Raji (cell line): Measurements from ENCODE around the gene LRMDA.

Source experiments
- POLR2A ChIP-seq: IDR thresholded peaks from 2 replicates; pipeline ENCODE4 v1.6.1; 2011; ENCODE audit warnings: low read depth, low read length, control low read depth; ENCODE audit not compliant: insufficient read depth

Gene LRMDA

DNA sequence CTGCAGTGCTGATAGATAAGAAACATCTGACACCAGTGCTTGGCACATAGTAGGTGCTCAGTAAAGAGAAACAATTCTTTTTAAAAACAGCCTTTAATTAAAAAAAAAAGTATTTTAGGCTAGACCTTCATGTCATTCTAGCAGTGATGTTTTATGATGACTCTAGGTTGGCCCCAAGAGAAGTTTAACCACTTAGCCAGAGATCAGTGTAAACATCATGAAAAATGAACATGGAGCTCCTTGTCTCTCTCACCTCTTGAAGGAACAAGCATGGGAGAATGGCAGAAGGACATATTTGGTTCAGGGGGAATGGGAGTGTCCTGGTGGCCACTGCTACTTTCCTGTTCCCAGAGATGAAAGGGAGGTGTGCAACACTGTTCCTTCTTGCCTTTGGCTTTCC, 641.0 kb downstream of the LRMDA start:
- no peak for TF ChIP-seq POLR2A

DNA sequence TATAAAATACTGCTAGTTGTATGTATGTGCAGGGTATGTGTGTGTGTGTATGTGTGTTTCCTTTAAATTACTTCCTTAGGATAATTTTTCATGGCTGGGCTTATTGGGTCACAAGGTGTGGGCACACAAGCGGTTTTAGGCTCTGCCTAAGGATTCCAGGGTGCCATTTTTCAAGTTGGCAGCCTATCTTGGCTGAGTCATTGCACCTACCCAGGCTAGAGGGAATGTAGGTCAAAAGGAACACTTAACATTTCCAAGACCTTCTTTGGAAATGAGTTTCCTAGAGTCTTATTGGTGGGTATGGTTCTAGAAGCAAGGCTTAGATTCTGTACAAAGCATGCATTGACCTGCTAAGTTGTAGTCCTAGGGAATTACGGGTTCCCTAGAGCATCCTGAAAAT, 642.1 kb downstream of the LRMDA start:
- TF ChIP-seq POLR2A: no peak

DNA sequence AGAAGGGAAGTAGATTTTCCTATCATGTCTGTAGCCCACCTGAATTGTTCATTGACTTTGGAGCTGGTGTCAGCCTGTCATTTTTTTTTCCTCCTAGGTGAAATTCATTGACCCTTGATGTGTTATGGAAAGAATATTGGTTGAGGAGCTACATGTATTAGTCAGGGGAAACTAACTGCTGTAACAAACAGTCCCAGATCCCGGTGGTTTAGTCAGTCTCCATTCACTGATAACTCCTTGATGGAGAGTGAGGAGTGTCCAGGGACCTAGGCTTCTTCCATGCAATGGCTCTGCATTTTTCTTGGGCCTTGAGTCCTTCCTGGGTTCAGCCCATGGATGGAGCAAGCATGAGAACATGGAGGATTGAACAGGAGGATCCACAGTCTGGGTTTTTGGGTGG, 643.2 kb downstream of the LRMDA start:
- TF ChIP-seq POLR2A: no peak

DNA sequence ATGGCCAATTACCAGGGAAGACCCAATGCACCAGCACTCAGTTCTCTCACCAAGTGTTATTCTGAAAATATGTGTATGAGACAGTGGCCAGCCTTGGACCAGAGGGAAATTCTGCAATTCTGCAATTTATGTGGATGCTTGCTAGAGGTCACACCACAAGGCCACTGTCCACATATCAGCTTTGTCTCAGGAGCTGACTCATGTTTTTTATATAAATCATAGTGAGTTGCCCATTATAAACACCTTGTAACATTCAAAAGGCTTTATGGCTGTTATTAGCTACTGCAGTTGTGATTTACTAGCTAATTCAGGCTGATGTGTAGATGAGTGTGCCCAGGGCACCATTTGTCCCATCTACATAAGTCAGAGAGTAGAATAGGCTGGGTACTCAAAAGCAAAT, 649.0 kb downstream of the LRMDA start:
- no peak for TF ChIP-seq POLR2A

DNA sequence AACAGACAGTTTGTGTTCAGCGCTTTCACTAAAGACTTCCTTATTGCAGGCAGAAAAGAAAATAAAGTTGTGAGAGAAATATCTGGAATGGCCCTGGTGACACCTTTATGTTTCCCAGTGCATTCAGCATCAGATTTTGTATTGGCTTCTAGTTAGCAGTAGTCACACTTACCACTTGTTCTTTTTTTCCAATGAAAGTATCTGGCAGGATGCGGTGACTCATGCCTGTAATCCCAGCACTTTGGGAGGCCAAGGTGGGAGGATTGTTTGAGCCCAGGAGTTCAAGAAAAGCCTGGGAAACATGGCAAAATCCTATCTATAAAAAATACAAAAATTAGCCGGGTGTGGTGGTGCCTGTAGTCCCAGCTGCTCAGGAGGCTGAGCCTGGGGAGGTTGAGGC, 649.6 kb downstream of the LRMDA start:
- TF ChIP-seq POLR2A: no peak

DNA sequence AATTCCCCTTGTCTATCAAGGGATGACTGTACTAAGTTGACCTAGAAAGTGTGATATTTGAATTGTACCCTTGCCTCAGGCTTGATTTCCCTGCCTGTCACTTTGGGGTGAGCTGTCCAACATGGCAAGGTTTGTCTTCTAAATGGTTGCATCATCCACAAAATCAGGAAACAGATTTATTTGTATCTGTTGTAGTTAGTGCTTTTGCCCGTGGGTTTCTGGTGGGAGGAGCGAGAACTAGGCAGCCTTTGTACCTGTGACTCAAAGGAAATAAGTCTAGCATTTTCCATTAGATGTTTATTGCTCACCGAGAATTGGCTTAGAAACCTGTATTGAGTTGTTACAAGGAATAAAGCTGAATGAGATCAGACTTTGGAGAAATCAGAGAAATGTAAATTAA, 650.8 kb downstream of the LRMDA start:
- TF ChIP-seq POLR2A: no peak

DNA sequence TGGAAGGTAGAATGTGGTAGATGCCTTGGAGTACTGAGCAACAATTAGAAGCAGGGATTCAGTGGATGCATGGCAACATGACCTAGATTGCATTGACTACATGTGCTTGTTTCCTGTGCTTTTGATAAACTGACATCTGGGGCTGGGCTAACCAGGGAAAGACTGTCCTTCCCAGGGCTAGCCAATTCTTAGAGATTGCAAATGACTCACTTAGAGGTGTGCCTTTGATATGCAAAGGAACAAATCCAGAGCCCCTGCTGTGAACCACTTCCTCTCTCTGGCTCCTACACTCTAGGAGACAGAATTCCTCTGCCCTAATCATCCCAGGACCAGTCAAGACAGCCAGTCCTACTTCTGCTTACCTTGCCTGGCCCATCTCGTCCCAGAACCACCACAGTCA, 651.5 kb downstream of the LRMDA start:
- TF ChIP-seq POLR2A: no peak

DNA sequence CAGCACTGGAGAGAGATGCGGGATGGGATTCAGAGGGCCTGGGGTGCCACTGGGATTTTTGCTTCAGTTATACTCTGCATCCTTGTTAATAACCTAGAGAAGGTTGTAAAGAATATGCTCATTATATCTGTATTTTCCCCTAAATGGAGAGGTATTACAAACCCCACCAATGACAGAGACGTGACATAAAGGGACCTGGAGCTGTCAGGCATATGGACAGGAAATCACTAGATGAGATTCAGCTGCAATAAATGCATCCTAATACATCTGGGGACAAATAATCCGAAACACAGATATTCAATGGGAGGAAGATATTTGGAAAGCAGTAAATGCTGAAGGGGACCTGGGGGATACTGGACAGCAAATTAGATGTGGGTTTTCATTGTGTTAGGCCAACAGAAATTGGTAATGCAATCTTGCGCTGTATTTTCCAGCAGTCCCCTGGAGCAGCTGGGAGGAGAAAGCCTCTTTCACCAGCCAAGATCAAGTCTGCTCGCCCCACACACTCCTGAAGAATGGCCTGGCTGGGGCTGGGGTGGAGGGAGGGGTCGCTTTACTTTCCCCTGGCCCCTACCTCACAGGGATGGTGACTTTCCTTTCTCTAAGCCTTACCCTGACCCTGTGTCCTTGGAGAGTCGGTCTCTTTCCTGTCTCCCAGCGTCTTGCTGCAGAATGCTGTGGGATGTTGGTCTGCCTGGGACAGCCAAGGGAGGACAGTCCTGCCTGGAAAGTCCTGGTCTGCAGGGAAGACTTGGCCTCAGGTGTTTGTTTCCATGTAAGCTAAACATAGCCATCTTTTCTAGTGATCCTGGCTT, 653.8 kb downstream of the LRMDA start:
- no peak for TF ChIP-seq POLR2A

DNA sequence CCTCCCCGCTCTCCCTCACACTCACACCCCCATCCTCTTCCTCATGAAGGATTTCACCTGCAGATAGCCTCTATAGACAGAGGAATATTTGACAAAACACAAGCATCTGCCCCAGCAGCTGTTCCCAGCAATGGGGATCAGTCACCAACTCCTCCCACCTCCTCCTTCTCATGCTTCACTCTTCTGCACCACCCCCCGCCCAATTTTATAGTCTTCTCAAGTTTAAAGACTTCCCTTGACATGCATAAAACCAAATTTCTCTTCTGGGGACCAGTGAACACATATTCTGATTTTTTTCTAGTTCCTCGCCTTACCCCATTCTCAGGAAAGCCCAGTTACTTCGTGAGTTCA, 654.4 kb downstream of the LRMDA start:
- no peak for TF ChIP-seq POLR2A

DNA sequence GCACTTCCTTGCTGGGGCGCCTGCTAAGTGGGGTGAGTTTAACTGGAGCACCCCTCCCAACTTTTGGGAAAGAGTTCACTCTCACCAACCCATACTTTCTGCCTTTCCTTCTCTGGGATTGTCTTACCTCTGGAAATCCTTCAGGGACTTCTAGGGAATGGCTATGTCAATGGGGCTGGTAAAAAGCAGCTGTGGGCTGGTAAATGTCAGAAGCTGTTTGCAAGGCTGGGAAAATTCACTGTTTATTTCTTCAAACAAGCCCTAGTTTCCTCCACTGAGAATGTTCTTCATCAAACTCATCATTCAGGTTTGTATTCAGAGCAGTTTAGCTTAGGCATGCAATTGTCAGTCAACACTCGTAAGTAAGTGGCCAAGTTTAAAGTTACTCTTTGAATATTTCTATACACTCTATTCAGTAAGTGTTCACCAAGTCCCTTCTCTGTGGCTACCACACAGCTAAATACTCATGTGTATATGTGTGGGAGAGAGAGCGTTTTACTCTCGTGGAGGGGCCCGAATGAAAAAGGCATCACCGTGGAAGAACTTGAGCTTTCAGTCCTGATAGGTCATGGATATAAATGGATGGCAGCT, 654.8 kb downstream of the LRMDA start:
- TF ChIP-seq POLR2A: no peak

DNA sequence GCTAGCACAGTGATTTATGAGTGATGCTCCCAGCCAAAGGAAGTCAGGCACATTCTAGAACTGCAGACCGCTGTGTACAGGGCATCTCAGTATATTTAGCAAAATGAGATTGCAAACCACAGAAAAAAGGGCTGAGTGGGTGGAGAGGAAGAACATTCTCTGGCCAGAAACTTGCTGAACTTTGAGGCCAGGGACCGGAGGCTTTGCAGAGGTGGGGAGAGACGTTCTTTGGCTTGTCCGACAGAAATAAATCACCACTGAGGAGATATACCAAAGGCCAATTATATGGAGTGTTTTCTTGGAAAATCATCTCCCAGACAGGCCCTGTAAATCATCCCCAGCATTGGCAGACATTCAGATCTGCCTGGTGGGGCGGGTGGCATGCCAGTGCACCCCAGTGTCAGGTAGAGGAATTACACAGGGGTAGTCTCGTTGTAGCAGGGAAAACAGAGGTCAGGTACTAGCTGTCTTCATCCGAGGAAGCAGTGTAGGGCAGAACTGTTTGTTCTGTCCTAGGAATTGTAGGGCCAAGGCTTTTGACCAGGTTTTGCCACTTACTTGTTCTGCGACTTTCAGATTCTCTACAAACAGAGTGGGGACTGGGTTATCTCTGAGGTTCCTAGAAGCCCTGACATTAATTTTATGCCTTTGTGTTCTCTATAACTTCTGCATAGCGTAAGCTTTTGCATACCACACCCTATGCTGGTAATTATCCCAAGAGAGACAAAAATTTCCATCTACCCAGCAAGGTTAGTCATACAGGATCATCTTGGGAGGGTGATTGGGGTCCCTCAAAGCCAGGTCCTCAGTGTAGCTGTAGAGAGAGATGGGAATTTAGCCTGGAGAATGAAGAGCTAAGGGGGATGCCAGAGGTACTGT, 655.6 kb downstream of the LRMDA start:
- TF ChIP-seq POLR2A: no peak

DNA sequence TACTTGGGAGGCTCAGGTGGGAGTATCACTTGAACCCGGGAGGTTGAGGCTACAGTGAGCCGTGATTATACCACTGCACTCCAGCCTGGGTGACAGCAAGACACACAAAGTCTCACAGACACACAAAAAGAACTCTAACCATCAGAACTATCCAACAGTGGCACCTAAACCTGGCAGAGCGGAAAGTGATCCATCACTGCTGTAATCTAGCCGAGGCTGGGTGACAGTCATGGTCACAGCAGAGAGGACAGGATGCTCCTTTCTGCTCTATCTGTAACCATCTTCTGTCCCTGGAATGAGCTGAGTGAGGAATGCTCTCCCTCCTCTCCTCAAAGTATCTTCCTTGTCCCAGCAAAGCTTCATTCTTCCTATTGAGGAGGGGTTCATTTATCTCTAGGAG, 656.6 kb downstream of the LRMDA start:
- no peak for TF ChIP-seq POLR2A

DNA sequence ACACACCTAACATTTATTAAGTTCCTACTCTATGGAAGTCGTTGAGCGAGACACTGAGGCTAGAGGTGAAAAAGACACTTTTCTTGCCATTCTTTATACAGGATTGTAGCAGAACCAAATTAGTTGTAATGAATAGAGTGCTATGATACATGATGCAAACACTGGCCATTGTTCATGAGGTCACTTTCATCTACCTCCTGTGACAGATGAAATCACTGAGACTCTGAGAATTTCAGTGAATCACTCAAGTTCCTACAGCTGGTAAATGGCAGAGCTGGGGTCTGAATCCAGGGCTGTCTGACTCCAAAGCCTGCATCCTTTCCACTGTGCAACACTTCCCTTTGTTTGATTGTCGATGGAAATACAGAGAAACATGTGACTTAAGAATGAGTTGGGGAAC, 657.6 kb downstream of the LRMDA start:
- no peak for TF ChIP-seq POLR2A

DNA sequence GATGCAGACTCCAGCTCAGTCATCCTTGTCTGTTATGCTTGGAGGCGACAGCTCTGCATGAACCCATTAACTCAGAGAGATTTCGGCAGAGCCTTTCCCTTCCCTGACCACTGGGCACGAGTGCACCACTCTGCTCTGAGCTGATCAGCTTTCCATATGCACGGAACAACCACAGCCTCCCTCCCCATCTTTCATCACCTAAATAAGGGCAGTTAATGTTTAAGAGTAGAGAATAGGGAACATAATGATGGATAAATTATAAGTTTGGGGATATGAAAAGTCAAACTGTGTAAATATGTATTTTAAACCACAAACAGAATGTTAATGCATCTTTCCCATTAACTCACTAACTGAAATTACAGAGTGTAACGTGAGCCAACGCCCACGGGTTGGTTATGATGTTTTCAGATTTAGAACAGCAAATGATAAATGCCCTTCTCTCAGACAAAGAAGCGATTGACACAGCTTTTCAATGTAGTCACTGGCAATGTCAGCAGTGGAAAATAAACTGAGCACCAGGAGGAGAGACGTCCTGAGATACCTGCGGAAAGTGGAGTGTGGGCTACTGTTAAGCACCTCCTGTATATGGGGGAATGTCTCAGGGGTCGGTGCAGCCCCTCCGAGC, 658.2 kb downstream of the LRMDA start:
- TF ChIP-seq POLR2A: no peak

DNA sequence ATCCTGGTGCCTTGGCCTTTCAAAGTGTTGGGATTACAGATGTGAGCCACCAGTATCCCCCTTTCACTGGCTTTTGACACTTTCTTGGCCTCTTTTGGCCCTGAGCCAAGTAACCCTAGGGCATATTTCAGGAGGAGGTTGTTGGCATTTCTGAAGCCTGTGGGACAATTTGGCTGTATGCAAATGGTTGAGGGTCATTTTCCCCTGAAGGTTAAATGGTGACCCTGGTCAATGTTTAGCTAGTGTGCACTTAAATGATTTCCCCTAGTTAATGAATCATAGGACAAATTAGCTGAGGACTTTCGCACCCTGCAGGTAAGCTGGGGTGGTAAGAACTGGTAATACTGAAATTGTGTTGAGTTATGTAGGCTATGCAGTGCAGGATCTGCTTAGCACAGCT, 660.5 kb downstream of the LRMDA start:
- TF ChIP-seq POLR2A: no peak
